Measurements from ENCODE around the gene HSPBP1.
"Not testable (repeated sequence)": the region's sequence is repeated elsewhere in the genome, so short reads cannot be mapped to it uniquely, and the experiment has no call there.

HSPBP1 gene

GRCh38 chr19:55279770-55280643, at the start of gene HSPBP1:
Gene HSPBP1 (minus strand): TSS chr19:55280110. CDS start chr19:55279608, 502 bp downstream.
- DNase-seq (ENCODE audit: low read depth in 2 of 2): peak; percentile 95 to 97

GRCh38 chr19:55328774-55329318, 48.9 kb upstream of the HSPBP1 start:
- not testable (repeated sequence) for DNase-seq (ENCODE audit: low read depth in 2 of 2)

- no peak for DNase-seq (ENCODE audit: low read depth in 2 of 2)
These were observed 45.3 kb upstream of the HSPBP1 start, which contains the start of gene TMEM150B for GRCh38 chr19:55325172-55325571. Gene TMEM150B (minus strand): TSS chr19:55325341. CDS start chr19:55321036, 4,305 bp downstream.

GRCh38 chr19:55324662-55325061, 44.8 kb upstream of the HSPBP1 start:
- DNase-seq (ENCODE audit: low read depth in 2 of 2): no peak

- no peak for DNase-seq (ENCODE audit: low read depth in 2 of 2)
These were observed 42.4 kb upstream of the HSPBP1 start for GRCh38 chr19:55322204-55322885.

GRCh38 chr19:55321466-55322137, 41.7 kb upstream of the HSPBP1 start:
- DNase-seq (ENCODE audit: low read depth in 2 of 2): no peak

GRCh38 chr19:55320844-55321419, 41.0 kb upstream of the HSPBP1 start:
- no peak for DNase-seq (ENCODE audit: low read depth in 2 of 2)

- DNase-seq (ENCODE audit: low read depth in 2 of 2): no peak
These were observed 39.9 kb upstream of the HSPBP1 start for GRCh38 chr19:55319785-55320184.

GRCh38 chr19:55316646-55317045, 36.7 kb upstream of the HSPBP1 start:
- DNase-seq (ENCODE audit: low read depth in 2 of 2): no peak

GRCh38 chr19:55315956-55316525, 36.1 kb upstream of the HSPBP1 start:
- no peak for DNase-seq (ENCODE audit: low read depth in 2 of 2)

GRCh38 chr19:55314396-55314795, 34.5 kb upstream of the HSPBP1 start:
- no peak for DNase-seq (ENCODE audit: low read depth in 2 of 2)

- no peak for DNase-seq (ENCODE audit: low read depth in 2 of 2)
These were observed 33.0 kb upstream of the HSPBP1 start for GRCh38 chr19:55312621-55313512.

GRCh38 chr19:55311797-55312196, 31.9 kb upstream of the HSPBP1 start:
- no peak for DNase-seq (ENCODE audit: low read depth in 2 of 2)

GRCh38 chr19:55311397-55311796, 31.5 kb upstream of the HSPBP1 start:
- no peak for DNase-seq (ENCODE audit: low read depth in 2 of 2)

- no peak for DNase-seq (ENCODE audit: low read depth in 2 of 2)
These were observed 30.6 kb upstream of the HSPBP1 start for GRCh38 chr19:55310498-55310897.

GRCh38 chr19:55309448-55309847, 29.5 kb upstream of the HSPBP1 start:
- no peak for DNase-seq (ENCODE audit: low read depth in 2 of 2)

- DNase-seq (ENCODE audit: low read depth in 2 of 2): no peak
These were observed 28.4 kb upstream of the HSPBP1 start for GRCh38 chr19:55308281-55308680.

GRCh38 chr19:55306712-55307111, 26.8 kb upstream of the HSPBP1 start:
- no peak for DNase-seq (ENCODE audit: low read depth in 2 of 2)

- no peak for DNase-seq (ENCODE audit: low read depth in 2 of 2)
These were observed 26.2 kb upstream of the HSPBP1 start for GRCh38 chr19:55305983-55306562.

GRCh38 chr19:55305491-55305890, 25.6 kb upstream of the HSPBP1 start:
- peak; percentile 24 to 41 for DNase-seq (ENCODE audit: low read depth in 2 of 2)
